HS-27A (cell line): ENCODE data around the gene RNF39.

Source experiments
- DNase-seq: peaks from one replicate; pipeline ENCODE4 v3.0.0-alpha.2; 2012; ENCODE audit warnings: low read depth, missing footprints

Gene RNF39

DNA sequence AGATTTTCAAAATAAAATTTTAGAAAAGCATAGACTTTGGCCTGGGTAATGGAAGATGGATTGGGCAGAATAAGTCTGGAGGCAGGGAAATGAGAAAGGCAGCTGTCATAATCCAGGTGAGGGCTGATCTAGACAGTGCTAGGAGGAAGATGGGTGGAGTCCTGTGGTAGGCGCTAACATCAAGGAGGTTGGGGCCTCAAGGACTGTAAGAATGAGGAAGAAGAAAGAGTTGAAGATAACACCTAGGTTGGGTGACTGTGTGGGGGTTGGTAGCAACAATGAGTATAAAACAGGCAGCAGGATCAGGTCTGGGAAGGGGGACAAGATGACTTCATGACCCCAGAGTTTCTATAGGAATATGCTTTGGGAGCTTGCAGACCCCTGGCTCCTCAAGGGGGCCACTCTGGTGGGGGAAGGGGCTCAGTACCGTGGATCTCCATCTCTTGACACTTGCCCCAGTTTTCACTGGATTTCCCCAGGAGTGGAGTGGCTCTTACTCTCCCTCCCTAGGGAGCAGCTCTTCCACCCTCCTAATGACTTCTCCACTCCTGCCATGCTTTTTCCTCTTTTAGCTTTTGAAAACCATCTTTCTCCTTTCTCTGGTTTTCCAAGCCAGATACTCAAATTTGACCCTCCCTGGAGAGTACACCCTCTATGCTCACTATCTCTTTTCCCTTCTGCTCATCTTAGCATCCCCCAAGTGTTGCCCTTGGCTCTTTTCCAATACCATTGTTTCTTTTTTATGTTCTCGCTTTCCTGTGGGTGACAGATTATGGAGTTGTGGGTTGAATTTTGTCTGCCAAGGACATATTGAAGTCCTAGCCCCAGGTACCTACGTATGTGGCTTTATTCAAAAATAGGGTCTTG is 22.6 kb upstream of the RNF39 start:
- no peak for DNase-seq

DNA sequence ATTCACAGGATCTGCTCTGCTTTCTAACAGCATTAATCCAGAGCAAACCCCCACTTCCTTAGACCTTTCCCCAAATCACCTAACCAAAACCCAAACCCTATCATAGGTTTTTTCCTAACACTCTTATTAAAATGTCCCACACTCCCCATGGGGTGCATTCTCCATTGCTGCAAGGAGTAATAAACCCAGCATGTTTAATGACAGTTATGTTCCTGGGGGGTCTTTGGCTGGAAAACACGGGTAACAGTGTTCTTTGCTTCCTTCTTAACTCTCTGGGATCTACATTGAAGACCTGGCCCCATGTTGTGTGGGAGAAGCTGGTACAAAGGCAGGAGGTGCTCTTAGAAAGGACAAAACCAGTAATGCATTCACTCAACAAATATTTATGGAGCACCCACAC is 21.3 kb upstream of the RNF39 start:
- no peak for DNase-seq

- DNase-seq: no peak
Measured at GRCh38 chr6:30093951-30094661, 18.5 kb upstream of the RNF39 start.

DNA sequence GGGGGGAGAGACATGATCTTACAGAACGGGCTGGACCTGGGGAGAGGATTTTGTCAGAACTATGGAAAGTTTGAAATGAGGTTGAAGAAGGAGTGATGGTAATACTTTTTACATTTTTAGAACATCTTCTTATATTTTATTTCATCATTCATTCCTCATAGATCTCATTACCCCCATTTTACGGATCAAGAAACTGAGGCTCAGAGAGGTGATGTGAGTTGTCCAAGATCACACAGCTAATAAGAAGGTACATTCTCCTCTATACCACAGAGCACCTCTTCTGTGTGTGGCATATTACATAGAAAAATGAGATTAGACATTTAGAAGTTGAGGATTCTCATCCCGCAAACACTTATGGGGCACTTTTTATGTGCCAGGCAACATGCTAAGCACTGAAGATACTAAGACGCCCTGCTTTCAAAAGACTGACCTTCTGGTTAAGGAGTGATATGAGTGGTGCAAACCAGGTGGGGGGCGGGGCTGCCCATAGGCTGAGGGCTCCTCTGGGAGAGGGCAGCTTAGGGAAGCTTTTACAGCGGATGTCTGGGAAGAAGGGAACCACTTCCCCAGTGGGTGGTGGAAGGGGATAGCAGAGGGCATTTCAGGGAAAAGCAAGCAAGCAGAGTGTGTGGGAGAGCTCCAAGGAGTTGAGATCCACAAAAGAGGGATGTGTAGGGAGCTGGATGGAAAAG is 17.4 kb upstream of the RNF39 start:
- DNase-seq: no peak

DNA sequence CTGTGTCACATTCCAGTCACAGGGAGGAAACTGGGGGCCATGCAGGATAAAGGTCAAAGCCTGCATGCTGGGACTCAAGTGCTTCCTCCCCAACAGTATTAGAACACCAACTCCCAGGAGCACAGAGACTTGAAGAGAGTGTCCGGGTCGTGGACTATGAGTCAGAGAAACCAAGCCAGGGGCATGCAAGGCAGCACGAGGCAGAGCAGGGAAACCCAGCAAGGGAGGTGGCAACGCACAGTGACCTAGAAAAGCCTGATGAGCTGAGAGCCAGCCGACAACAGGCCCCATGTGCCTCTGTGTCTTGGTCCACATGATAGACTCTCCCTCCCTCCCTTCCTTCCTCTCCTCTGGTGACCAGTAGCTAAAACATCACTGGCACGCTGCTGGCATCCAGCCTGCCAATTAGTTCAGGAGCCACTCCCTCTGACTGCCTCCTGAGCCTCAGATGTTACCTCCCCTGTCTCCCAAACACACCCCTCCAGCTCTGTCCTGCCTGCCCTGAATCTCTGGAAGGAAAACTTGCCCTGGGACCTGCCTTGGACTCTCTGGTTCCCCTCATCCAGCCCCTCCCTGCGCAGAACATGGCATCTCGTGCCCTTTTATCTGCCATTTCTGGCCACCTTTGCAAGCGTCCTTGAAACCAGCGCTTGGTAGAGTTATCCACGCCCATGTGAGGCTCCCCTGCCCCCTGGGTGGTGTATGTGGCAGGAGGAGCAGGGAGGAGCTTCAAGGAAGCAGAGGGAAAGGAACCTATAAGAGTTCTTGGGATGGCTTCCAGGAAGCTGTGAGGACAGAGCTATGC is 16.2 kb upstream of the RNF39 start:
- DNase-seq: peak; percentile 93

DNA sequence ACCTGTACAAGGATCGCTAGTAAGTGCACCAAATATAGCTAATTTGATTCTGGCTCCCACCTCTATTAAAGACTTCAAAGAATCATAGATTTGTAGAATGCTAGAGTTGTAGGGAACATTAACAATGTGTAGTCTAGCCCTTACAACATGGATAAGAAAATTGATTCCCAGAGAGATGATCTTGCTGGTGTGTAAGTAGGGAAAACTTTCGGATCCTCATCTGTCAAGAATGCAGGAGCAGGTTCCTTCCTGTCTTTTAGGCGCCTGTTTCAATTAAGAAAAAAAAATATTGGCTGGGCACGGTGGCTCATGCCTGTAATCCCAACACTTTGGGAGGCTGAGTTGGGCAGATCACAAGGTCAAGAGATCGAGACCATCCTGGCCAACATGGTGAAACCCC is 12.3 kb upstream of the RNF39 start:
- DNase-seq: no peak

GRCh38 chr6:30077218-30077617 is 1.6 kb upstream of the RNF39 start:
- DNase-seq: no peak

GRCh38 chr6:30075790-30076732 is 492 bp upstream of the RNF39 start:
- no peak for DNase-seq

DNA sequence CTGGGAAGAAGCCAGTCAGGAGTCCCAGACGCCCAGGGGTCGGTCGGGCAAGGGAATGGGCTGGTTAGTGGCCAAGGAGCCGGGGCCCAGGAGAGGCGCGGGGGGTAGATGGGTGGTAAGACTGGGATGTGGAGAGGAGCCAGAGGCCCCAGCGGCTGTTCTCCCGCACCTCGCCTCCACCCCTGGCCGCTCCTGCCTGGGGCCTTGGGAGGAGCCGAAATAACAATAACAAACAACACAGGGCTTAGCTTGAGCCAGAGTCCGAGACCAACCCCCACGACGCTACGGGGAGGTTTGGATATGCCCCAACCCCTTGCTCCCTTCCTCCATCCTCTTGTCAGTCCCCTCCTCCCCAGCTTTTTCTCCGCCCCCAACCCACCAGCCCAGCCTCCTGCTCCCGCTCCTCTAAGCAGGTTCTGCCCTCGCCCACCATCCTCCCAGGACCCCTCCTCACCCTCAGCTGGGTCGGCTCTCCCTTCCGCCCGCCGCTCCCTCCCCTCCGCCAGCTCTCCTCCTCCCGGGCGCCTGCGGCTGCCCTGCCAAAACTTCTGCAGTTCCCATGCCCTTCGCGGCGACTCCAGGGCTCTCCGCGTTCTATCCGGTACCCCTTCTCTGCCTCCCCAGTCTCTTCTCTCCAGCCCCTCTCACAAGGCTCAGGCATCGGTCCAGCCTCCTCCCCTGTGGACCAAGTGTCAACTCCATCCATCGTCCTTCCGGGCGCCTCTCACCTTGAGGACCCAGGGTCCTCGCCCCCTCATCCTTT is 1.1 kb downstream of the RNF39 start:
- DNase-seq: no peak

- DNase-seq: no peak
Measured at GRCh38 chr6:30073489-30074235, 1.9 kb downstream of the RNF39 start.

GRCh38 chr6:30071858-30072257 is 3.7 kb downstream of the RNF39 start:
- no peak for DNase-seq

GRCh38 chr6:30071081-30071818 is 4.3 kb downstream of the RNF39 start:
- no peak for DNase-seq

DNA sequence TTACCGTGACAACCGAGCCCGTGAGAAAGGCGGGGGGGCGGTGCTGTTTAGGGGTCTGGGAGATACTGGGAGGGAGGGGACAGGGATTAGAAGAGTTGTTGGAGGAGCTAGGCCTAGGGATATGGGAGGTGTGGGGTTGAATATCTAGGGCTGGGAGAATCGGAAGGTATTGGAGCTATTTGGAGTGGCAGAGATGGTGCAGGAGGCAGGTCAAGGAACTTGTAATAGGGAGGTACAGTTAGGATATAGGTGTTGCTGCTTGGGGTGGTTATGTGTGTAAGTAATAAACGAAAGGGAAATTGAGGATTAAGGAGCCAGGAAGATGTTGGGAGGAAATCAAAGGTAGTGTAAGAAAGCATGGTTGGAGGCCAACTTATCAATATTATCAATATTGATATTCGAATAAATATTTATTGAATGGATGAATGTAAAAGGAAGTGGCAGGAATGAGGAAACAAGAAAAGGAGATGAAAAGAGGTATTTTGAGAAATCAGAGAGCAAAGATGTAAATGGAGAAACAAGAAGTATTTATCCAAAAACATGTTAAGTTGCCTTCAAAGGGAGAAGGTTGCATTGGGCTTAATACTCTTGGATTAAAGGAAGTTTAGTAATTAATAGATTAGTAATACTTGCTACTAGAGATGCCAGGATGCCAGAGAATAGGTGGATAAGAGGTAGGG is 8.0 kb downstream of the RNF39 start:
- DNase-seq: no peak

DNA sequence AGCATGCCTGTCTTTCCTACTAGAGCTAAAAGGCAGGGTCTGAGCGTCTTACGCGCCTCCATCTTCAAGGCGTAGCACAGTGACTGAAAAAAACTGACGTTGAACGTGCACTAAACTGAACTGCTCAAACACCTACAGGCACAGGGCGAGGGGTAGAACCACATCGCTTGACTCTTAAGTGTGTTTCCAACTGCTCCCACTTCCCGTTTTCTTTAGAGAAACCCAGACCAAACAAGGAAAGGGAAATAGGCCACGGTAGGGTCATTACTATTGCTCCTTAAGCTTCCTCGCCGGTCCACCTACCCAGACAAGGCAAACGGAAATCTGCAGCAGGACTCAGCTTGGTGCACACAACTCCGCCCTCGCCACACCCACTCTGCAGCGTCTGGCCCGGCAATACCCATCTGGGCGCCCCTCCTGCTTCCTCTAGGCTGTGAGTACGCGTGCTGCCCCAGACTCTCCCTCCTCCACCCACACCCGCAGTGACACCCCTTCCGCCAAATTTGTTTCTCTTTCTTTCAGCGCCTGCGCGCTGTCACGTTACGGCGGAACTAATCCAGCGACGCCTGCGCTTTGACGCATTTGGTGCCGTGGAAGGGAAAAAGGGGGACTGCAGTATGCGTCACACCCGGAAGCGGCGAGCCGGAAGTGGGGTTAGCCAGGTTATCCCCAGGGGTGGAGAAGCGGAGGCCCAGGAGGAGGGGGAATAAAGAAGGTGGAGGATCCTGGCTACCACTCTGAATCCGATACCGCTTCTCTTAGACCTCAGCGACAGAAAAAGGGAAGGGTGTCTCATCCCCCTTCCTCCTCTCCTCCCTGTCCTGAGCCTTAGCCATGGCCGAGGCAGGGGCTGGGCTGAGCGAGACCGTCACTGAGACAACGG is 8.8 kb downstream of the RNF39 start, which contains the start of gene PPP1R11:
Gene PPP1R11 (plus strand): TSS at position 622 of the 883 bp plus-strand sequence. CDS start 213 bp downstream, at position 835.
- DNase-seq: peak; percentile 99

DNA sequence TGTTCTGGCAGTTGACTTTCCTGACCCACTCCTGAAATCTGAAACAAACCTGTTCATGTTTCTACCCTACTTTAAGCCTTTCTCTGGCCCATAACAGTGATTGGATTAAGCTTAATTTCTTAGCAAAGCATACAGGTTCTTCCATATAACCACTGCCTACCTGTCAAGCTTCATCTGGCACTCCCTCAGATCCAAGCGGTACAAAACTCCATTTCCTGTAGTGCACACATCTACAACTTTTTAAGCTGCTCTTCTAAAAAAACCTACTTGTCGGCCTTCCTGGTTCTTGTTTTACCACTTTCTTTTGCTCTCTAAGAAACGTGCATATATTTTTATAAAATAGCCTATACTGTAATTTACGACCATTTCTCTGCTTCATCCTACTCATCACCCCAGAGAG is 9.5 kb downstream of the RNF39 start:
- DNase-seq: no peak

DNA sequence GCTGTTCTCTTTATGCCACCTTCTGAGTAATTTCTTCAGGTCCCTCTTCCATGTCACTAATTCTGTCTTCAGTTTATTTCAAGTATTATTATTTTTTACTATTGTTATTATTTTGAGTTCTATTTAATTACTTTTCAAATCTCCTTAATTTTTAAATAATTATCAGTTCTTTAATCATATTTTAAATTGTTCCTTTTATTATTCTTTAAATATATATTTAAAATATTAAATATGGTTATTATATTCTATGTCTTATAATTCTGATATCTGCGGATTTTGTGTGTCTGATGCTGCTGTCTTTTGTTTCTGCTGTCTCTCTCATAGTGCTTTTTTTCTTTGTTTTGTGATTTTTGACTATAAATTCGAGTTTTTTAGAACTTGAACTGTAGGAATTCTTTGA is 12.3 kb downstream of the RNF39 start:
- no peak for DNase-seq
